GM18873 (cell line): ENCODE results near the gene OR4L1.
"Not testable (repeated sequence)": the region's sequence is repeated elsewhere in the genome, so short reads cannot be mapped to it uniquely, and the experiment has no call there.

Experiments
- ATAC-seq: cut with Tn5 transposase; IDR thresholded peaks from one replicate; pipeline ENCODE4 v1.9.1; 2021; ENCODE audit warnings: mild to moderate bottlenecking, moderate library complexity, moderate number of reproducible peaks; ENCODE audit not compliant: unreplicated experiment, low FRiP score

The OR4L1 gene

DNA sequence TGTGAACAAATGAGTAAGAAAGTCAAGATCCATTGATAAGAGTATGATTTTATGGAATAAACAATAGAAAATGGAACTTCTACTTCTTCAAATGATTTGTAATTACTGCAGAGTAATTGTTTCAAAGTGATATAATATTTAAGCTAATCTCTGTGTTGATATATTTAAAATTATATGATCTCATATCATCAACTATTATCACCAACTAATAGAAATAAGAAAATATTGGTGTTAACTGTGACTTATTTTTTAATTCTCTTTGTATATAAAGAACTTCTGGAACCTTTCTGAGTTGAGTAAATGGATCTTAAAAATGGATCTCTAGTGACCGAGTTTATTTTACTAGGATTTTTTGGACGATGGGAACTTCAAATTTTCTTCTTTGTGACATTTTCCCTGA, at the start of gene OR4L1:
Gene OR4L1 (plus strand): TSS at position 301 of the 400 bp plus-strand sequence. CDS start 0 bp downstream, at position 301.
- no peak for ATAC-seq

GRCh38 chr14:20019257-20019865, 40.5 kb upstream of the OR4L1 start, which contains the start of gene OR4K14:
Gene OR4K14 (minus strand): TSS chr14:20019307. CDS start chr14:20015193, 4,114 bp downstream.
- no peak for ATAC-seq

GRCh38 chr14:20031058-20031457, 28.8 kb upstream of the OR4L1 start:
- no peak for ATAC-seq

- no peak for ATAC-seq
Observed at GRCh38 chr14:20035449-20035848, 24.4 kb upstream of the OR4L1 start.

DNA sequence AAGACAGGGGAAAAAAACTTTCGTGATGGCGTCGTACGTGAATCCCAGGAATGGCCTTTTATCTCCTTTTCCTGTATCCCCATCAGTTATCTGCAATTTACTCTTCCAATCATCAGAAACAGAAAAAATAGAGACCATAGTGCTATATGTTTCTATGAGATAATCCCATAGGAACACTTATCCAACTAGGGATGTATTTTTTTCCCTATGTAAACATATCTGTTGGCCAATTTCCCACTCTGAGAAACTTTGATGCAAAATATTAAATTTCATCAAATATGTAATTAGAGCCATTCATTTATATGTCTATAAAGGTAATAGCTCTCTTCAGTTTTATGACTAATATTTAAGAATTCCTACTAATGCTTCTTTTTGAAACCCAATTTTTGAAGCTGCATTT, 23.9 kb upstream of the OR4L1 start, which contains the start of gene OR4K13:
Gene OR4K13 (minus strand): TSS at position 101 of the 400 bp plus-strand sequence. CDS start 1,280 bp downstream, outside the sequence.
- no peak for ATAC-seq

DNA sequence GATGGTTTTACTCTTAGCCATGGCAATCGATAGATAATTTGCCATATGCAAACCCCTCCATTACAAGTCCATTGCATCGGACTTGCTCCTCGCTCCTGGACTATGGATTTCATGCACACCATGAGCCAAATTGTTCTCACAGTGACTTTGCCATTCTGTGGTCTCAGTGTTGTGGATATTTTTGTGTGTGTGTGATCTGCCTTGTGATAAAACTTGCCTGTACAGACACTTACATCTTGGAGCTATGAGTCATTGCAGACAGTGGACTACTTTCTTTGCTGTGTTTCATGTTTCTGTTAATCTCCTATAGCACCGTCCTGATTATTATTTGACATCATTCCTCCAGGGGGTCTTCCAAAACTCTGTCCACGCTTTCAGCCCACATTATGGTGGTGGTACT, 15.6 kb upstream of the OR4L1 start:
- no peak for ATAC-seq

DNA sequence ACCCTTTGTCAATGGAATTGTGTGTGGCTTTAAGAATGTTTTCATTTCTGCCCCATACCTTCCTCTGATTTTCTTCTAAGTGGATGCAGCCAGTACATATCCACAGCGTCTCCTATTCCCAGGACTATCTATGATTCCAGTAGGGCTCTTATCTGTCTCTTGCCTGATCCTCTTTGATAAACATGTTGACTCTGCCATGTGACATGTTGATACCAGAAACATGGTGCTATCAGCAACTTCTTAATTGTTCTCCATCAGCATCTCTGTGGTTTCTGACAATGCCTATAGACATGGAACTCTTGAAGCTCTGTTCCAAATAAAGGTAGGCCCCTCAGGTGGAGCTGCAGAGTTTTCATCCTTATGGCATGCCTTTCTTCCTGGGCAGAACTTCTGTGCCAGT, 11.6 kb upstream of the OR4L1 start:
- no peak for ATAC-seq

DNA sequence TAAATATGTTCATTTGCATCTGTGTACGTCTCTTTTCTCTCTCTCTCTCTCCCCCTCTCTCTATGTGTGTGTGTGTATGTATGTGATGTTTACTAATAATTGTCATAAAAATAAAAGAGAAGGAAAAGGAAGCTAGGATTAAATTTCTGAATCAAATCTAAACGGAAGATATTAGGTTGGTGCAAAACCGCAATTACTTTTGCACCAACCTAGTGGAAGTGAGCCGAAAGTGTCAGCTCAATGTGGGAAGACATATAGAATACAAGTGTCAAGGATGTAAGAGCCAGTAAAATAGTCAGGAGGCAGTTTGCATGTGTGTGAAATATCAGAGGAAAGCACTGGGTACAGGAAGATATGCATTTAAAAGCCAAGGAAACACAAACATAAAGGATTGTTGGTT, 32.2 kb downstream of the OR4L1 start:
- ATAC-seq, result no peak

DNA sequence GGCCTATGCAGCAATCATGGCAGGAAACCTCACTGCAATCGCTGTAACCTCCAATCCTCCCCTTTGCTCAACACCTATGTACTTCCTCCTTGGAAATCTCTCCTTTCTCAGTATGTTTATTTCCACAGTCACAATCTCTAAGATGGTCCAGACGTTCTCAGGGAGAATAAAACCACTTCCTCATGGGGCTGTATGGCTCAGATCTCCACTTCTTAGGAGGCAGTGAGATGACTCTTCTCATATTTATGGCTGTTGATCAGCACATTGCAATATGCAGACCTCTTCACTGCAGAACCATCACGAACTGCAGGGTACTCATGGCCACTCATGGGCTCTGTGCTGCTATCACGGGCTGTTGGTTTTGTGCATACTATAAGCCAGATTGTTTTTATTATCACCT, 33.6 kb downstream of the OR4L1 start:
- no peak for ATAC-seq

GRCh38 chr14:20098926-20099770, 39.3 kb downstream of the OR4L1 start:
- not testable (repeated sequence) for ATAC-seq

DNA sequence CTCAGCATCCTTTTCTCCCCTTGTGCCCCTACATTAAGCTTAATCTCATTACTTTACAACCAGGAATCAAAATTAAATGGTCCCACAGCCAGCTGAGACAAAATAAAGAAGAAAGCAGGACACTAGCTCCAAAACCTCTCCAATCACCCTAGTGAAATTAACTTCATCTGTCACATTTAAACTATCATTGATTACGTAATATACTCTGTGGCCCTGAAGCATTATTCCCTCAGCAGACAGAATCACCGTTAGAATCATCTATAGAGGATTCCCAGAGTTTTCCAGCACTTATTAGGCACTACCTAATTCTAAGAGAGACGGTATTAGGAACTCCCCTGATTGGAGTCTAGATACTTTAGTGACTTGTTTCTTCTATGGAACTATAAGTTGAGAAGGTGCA, 50.6 kb downstream of the OR4L1 start, which contains the start of gene OR4K17:
Gene OR4K17 (plus strand): TSS at position 302 of the 400 bp plus-strand sequence. CDS start 6,761 bp downstream, outside the sequence.
- ATAC-seq, result no peak
